Spleen (tissue), 7 donors: ENCODE data around the gene TSACC.

ENCODE experiments used
- POLR2A ChIP-seq, 3 donors: fragments of 450-650 bp; IDR thresholded peaks; one replicate each; pipeline ENCODE4 v1.5.1; 2017; ENCODE audit warnings: antibody characterized with exemption in 3 of 3, mild to moderate bottlenecking in 1 of 3
- TF ChIP-seq, protein P1 (sequence below), 11 experiments: fragments of 200-600 bp in 7 of 11; fragments of 450-650 bp in 4 of 11; sonication (generic) in 4 of 11; IDR thresholded peaks in 8 of 11; conservative IDR thresholded peaks in 3 of 11; 1 replicate in 7 of 11; 2 replicates in 4 of 11; pipeline versions ENCODE4 v1.4.0 to v1.8.0; 2016 to 2021; ENCODE audit warnings: antibody characterized with exemption in 11 of 11, inconsistent platforms in 4 of 11, mild to moderate bottlenecking in 1 of 11
- donor health status: DM: no; HTN: no; CAD: no; lungs with moderate emphysema.
- donor health status: DM: no; HTN: no; CAD: no.
- donor health status: DM: no; HTN: no; CAD: no.

DNA sequence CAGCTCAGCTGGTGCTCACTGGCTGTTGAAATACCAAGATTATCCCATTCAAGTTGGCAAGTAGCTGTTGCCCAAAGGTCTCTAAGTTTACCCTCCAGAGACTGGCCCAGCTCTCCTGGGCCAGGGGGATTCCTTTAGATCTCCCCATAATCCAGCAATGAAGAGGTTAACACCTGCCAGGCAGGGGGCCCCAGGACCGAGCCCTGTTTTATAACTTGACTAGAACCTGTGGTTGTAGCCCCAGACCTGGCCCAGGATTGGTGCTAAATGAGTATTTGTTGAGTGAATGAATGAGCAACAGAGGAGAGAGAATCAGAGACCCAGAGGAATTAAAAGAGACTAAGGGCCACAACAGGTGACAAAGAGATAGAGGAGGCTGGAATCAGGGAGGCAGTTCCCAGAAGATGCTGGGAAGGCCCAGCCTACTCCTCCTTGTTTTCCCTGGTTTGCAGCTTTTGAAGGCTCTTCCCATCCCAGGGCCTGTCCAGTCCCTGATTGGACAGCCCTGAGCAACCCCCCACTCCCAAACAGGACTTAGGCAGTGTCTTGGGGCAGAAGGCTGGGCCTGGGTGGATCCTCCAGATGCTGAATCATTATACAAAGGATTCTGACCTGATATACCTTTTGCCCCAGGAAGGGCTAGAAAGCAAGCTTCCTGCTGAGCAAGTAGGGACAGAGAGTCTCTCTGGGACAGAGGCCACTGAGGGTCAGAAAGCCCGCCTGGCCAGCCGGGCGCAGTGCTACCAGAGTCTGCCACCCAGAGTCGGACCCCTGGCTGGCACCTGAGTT is 28.2 kb downstream of the TSACC start:
- no peak for TF ChIP-seq POLR2A (IDR thresholded peaks at IDR 0.05)
- TF ChIP-seq, protein P1, sequence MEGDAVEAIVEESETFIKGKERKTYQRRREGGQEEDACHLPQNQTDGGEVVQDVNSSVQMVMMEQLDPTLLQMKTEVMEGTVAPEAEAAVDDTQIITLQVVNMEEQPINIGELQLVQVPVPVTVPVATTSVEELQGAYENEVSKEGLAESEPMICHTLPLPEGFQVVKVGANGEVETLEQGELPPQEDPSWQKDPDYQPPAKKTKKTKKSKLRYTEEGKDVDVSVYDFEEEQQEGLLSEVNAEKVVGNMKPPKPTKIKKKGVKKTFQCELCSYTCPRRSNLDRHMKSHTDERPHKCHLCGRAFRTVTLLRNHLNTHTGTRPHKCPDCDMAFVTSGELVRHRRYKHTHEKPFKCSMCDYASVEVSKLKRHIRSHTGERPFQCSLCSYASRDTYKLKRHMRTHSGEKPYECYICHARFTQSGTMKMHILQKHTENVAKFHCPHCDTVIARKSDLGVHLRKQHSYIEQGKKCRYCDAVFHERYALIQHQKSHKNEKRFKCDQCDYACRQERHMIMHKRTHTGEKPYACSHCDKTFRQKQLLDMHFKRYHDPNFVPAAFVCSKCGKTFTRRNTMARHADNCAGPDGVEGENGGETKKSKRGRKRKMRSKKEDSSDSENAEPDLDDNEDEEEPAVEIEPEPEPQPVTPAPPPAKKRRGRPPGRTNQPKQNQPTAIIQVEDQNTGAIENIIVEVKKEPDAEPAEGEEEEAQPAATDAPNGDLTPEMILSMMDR (IDR thresholded peaks at IDR 0.05 in 8 of 11, conservative IDR thresholded peaks at IDR 0.05 in 3 of 11), result no peak
